Measurements from ENCODE around the gene ASIC3.
A peak's percentile ranks its signal among the peaks of the same experiment; 100 is the strongest.

ASIC3 gene

DNA sequence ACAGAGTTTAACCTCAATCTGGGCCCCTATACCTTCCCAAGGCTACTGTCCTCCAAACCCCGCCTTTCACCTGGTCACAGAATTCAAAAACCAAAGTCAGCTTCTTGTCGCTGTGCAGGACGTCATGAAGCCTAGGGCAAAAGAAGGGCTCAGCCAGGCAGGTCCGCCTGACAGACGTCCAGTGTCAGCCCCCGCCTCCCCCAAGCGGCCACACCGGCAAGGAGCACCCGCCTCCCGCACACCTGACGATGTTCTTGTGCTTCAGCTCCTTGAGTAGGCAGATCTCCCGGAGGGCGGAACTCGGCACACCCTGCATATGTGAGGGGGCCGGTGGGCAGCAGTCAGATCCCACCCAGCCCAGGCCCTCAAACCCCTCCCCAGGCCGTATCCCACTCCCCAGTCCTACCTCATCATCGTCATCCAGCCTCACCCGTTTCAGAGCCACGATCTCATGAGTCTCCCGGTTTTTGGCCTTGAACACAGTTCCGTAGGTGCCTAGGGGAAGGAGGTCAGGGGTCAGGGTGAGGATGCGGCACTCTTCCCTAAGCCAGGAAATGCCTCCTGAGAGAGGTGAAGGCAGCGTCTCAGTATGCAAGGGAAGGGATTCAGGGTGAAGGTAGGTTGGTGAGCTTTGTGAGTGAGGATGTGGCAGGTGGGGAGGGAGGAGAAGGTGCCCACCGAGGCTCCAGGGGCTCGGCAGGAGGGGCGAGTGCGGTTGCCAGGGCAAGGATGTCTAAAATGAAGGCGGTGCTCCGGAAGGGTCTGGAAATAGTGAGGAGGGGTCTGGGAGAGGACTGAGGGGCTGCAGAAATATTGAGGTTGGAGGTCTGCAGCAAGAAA is 8.6 kb downstream of the ASIC3 start:
- DNase-seq (ENCODE audit: low read depth) = no peak

DNA sequence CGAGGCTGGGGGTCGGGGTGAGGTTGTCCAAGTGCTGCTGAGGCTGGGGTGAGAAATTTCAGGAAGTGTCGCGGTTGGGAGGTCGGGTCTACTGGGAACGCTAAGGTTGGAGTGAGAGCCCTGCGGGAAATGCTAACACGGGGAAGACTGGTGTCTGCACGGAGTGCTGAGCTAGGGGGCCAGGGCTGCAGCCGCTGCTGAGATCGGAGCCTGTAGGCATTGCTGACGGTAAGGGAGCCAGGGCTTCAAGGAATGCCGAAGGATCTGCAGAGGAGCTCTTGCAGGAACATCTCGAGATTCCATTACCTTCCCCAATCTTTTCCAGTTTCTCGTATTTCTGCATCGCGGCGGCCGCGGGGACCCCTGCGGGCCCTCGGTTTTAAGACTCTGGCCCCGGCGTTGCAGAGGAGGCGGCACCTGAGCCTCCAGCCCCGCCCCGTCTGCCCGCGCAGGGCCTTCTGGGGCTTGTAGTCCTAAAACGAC is 9.2 kb downstream of the ASIC3 start, which contains the start of gene CDK5:
Gene CDK5 (minus strand): TSS at position 392 of the 483 bp plus-strand sequence. CDS start 49 bp downstream, at position 343.
- peak; percentile 23 for DNase-seq (ENCODE audit: low read depth)

- DNase-seq (ENCODE audit: low read depth) = peak; percentile 100
Measured at GRCh38 chr7:151057989-151058780, 9.9 kb downstream of the ASIC3 start.

- peak; percentile 56 for DNase-seq (ENCODE audit: low read depth)
Measured at GRCh38 chr7:151058781-151059366, 10.5 kb downstream of the ASIC3 start.

- peak; percentile 69 for DNase-seq (ENCODE audit: low read depth)
Measured at GRCh38 chr7:151059367-151060112, 11.2 kb downstream of the ASIC3 start, which contains the start of gene SLC4A2. Gene SLC4A2 (plus strand): TSS chr7:151059589. CDS start chr7:151061988, 2,399 bp downstream.

GRCh38 chr7:151060113-151060415 is 11.7 kb downstream of the ASIC3 start:
- DNase-seq (ENCODE audit: low read depth) = no peak

DNA sequence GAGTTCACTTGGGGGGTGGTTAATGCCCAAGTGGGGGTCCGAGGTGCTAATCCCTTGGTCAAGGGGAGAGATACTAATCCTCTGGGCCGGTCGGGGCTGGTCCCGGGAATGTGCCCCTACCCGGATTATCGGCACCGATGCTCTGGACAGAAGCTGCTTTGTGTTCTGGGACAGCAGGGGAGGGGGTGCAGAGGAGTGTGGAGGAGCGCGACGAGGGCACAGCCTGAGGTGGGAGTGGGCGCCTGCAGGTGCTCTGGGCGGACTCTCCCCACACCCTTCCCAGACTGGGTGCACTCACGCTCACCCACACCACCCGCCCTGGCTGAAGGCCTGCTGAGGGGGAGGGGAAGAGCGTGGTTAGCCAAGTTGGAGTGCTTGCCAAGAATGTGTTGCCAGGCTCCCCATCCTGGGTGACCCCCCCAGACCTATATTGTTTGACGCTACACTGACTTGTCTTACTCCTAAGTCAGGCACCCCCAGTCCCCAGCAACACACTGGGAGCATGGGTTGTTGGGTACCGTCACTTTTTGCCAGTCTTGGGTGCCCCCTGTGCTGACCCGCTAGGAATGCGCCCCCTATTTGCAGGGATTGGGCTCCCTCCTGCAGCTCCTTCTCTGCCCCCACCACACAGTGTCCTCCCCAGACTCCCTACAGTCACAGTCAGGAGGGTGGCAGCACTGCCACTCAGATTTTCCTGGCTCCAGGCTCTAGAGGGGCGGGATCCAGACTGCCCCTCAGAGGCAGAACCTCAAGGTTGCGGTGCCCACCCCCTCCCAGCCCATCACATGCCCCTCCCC is 12.3 kb downstream of the ASIC3 start:
- peak; percentile 71 for DNase-seq (ENCODE audit: low read depth)

GRCh38 chr7:151061213-151062110 is 13.1 kb downstream of the ASIC3 start:
- DNase-seq (ENCODE audit: low read depth) = peak; percentile 24

- DNase-seq (ENCODE audit: low read depth) = no peak
Measured at GRCh38 chr7:151062111-151062398, 13.7 kb downstream of the ASIC3 start.

- peak; percentile 78 for DNase-seq (ENCODE audit: low read depth)
Measured at GRCh38 chr7:151062399-151063211, 14.3 kb downstream of the ASIC3 start.

GRCh38 chr7:151063212-151063561 is 14.9 kb downstream of the ASIC3 start:
- peak; percentile 83 for DNase-seq (ENCODE audit: low read depth)

DNA sequence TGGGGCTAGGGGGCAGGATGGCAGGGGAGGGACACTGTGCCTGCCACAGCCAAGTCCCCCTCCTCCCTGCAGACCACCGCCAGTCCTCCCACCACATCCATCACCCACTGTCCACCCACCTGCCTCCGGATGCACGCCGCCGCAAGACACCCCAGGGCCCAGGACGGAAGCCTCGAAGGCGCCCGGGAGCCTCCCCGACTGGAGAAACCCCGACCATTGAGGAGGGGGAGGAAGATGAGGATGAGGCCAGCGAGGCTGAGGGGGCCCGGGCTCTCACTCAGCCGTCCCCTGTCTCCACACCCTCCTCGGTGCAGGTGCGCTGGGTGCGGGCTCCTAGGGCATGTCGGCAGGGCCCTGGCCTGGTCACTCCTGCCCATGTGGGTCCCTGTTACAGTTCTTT is 16.1 kb downstream of the ASIC3 start:
- no peak for DNase-seq (ENCODE audit: low read depth)

DNA sequence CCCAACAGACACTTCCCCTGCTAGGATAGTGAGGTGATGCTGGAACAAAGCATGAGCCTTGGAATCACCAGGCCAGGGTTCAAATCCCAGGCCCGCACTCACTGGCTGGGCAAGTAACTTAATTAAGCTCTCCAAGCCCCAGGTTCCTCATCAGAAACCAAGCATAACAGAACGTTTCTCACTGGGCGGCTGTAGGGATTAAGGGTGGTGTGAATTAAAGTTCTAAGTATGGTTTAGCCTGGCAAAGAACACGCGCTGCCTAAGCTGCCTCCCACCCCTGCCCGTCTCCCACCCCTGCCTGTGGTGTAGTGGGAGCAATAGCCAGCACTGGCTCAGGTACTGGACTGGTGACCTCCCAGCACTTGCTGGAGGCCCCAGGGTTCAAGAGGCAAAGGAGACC is 16.7 kb downstream of the ASIC3 start:
- no peak for DNase-seq (ENCODE audit: low read depth)

GRCh38 chr7:151065516-151065915 is 17.2 kb downstream of the ASIC3 start:
- no peak for DNase-seq (ENCODE audit: low read depth)

DNA sequence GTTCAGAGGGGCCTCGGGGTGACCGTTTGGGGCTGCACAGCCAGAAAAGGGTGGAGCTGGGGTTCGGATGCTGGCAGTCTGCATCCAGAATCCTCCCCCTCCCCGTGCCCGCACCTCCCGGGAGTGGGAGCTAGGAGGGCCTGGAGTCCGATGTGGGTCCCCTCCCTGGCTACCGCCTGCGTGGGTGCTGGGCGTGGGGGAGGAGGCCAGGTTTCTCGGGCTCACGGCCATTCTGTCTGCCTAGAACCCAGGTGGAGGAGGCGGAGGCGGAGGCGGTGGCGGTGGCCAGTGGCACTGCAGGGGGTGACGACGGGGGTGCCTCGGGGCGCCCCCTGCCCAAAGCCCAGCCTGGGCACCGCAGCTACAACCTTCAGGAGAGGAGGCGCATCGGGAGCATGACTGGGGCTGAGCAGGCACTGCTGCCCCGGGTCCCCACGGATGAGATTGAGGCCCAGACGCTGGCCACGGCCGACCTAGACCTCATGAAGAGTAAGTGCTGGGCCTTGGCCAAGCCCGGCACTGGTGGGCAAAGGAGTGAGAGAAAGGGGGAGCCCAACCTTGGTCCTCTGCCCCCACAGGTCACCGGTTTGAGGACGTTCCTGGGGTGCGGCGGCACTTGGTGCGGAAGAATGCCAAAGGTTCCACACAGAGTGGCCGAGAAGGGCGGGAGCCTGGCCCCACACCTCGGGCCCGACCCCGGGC is 18.1 kb downstream of the ASIC3 start:
- DNase-seq (ENCODE audit: low read depth) = no peak

GRCh38 chr7:151068069-151068773 is 19.9 kb downstream of the ASIC3 start:
- peak; percentile 99 for DNase-seq (ENCODE audit: low read depth)

GRCh38 chr7:151069841-151070573 is 21.7 kb downstream of the ASIC3 start:
- DNase-seq (ENCODE audit: low read depth) = no peak

Data from amniotic epithelial cell (primary cell).